GM06990 (cell line): ENCODE results near the gene LRRC74B.

Source experiments
- DNase-seq: peaks from one replicate; pipeline ENCODE4 v3.0.0-alpha.2; 2011; ENCODE audit not compliant: insufficient read length; ENCODE audit errors: extremely low read depth
- H3K27me3 ChIP-seq: replicated peaks from 2 replicates; pipeline ENCODE4 v1.6.0; 2011; ENCODE audit warnings: low read length; ENCODE audit not compliant: control insufficient read depth, insufficient read depth
- H3K36me3 ChIP-seq: 2 replicates; pipeline ENCODE4 v1.5.1; 2011; ENCODE audit warnings: low read length; ENCODE audit not compliant: control insufficient read depth, insufficient read depth
- H3K4me3 ChIP-seq: replicated peaks from 2 replicates; pipeline ENCODE4 v1.5.1; 2011; ENCODE audit warnings: low read depth, mild to moderate bottlenecking, control low read depth, low read length
- TF ChIP-seq, protein P1 (sequence below): IDR thresholded peaks from 2 replicates; pipeline ENCODE4 v1.5.1; 2011; ENCODE audit warnings: low read length, control low read depth, mild to moderate bottlenecking, inconsistent platforms; ENCODE audit not compliant: insufficient read depth, poor library complexity, severe bottlenecking

LRRC74B gene

DNA sequence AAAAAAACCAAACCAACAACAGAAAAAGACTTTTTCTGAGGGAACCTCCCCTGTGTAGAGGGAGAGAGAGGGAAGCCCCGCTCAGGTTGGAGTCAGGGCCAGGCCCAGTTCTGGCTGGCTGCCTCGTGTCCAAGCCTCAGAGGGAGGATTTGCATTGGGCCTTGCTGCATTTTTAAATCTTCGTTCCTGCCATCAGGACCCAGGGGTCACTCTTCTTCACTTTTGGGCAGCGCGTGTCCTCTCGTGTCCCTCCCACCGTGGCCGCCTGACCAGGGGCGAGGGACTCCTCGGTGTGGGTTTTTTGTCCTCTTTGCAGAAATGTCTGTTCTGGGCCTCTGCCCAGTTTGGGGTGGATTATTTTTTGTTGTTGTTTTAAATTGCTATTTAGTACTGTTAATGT lies 57.9 kb downstream of the LRRC74B start:
- DNase-seq: no peak
- no peaks in the 10 kb centered on the region for H3K36me3 ChIP-seq
- H3K4me3 ChIP-seq: no peak overlapping the region
- TF ChIP-seq, protein P1, sequence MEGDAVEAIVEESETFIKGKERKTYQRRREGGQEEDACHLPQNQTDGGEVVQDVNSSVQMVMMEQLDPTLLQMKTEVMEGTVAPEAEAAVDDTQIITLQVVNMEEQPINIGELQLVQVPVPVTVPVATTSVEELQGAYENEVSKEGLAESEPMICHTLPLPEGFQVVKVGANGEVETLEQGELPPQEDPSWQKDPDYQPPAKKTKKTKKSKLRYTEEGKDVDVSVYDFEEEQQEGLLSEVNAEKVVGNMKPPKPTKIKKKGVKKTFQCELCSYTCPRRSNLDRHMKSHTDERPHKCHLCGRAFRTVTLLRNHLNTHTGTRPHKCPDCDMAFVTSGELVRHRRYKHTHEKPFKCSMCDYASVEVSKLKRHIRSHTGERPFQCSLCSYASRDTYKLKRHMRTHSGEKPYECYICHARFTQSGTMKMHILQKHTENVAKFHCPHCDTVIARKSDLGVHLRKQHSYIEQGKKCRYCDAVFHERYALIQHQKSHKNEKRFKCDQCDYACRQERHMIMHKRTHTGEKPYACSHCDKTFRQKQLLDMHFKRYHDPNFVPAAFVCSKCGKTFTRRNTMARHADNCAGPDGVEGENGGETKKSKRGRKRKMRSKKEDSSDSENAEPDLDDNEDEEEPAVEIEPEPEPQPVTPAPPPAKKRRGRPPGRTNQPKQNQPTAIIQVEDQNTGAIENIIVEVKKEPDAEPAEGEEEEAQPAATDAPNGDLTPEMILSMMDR: no peak
- no peaks in the 10 kb centered on the region; the same call in 1 of the 2 replicates for H3K27me3 ChIP-seq

DNA sequence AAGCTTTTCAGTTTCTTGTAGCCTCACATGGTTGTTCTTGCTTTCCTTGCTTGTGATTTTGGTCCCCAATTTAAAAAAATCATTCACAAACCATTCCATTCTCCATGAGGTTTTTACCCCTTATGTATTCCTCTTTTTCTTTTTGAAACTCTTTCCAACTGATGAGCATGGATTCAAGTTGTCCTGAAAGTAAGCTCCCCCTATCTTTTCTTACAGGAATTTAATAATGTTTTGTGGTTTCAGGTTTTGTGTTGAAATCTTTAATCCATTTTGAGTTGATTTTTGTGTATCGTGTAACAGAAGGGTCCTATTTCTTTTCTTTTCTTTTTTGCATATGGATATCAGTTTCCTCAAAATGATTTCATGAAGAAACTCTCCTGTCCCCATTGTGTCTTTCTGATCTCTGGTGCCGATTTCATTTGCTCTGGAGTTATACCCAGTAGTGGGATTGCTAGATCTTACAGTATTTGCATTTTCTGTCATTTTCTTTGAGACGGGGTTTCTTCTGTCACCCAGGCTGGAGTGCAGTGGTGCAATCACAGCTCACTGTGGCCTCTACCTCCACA lies 58.5 kb downstream of the LRRC74B start:
- Histone ChIP-seq H3K36me3 (no peaks in the 10 kb centered on the region), H3K27me3 (no peaks in the 10 kb centered on the region; the same call in 1 of the 2 replicates), H3K4me3 (no peak overlapping the region)
- DNase-seq: no peak
- TF ChIP-seq, protein P1: no peak

DNA sequence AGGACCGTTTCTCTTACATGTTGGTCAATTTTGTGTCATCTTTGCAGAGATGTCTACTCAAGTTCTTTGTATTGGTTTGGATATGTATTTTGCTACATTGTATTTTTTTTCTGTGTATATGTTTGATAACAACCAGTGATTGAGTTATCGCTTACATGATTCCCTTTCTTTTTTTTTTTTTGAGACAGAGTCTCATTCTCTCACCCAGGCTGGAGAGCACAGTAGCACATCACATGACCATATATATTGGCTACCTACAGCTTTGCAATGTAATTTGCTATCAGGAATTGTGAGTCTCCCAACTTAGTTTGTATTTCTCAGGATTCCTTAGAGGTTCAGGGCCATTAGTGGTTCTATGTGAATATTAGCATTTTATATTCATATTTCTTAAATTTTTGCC lies 59.5 kb downstream of the LRRC74B start:
- Histone ChIP-seq H3K4me3 (no peak overlapping the region), H3K36me3 (no peaks in the 10 kb centered on the region), H3K27me3 (no peaks in the 10 kb centered on the region)
- DNase-seq: no peak
- TF ChIP-seq, protein P1: no peak

DNA sequence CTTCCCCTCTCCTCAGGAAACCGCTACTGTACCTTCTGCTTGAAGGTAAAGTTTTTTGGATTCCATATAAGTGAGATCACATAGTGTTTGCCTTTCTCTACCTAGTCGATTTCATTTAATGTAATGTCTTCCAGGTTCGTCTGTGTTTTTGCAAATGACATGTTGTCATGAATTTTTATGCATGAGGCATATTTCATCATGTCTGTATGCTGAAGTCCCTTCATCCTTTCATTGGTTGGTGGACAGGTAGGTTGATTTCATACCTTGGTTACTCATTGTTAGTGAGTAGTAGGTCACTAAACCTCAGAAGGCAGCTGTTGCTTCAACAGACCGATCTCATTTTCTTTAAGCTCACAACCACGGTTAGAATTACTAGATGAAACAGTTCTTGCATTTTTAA lies 60.3 kb downstream of the LRRC74B start:
- TF ChIP-seq, protein P1: no peak
- H3K36me3 ChIP-seq: no peaks in the 10 kb centered on the region
- no peak overlapping the region for H3K4me3 ChIP-seq
- no peaks in the 10 kb centered on the region for H3K27me3 ChIP-seq
- DNase-seq: no peak

DNA sequence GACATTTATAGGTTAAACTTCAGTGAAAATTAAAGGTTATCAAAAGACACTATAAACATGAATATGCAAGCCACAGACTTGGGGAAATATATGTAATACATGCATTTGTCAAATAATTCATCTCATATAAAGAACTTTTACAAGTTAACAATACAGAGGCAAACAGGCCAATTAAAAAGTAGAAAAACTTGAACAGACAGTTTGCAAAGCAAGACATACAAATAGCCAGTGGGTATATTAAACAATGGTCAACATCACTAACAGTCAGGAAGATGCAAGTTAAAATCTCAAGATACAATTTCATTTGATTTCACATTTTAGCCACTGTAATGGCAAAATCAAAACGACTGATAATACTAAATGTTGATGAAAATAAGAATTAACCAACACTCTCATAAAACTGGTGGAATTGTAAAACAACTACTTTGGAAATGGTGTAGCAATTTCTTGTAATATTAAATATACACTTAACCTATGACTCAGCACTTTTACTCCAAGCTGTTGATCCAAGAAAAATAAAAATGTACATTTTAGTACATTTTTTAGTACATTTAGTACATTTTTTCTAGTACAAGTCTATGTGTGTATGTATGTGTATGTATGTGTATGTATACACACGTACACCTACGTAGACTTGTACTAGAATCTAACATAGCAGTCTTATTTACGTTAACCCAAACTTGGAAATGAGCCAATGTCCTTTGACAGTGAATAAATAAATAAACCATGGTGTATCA lies 62.8 kb downstream of the LRRC74B start:
- Histone ChIP-seq H3K27me3 (no peaks in the 10 kb centered on the region), H3K4me3 (no peak overlapping the region), H3K36me3 (no peaks in the 10 kb centered on the region)
- TF ChIP-seq, protein P1: no peak
- no peak for DNase-seq
